Tongue (tissue), 2 donors: ENCODE data around the gene ABLIM1. TPM values are rescaled to one million over a fixed set of nuclear protein-coding genes. Genes with fewer than 3 reads are reported as not detected.
"Not testable (repeated sequence)": the region's sequence is repeated elsewhere in the genome, so short reads cannot be mapped to it uniquely, and the experiment has no call there.

ENCODE experiments used
- DNase-seq: peaks from one replicate; pipeline ENCODE4 v3.0.0-alpha.2; 2015
- total RNA-seq: library from RNA; depleted of rRNA; stranded (reverse); fragments of >200 nt; gene quantifications from one replicate; pipeline ENCODE4 v1.2.3, GENCODE V29; 2014

The ABLIM1 gene
- 70.6 TPM for total RNA-seq

DNA sequence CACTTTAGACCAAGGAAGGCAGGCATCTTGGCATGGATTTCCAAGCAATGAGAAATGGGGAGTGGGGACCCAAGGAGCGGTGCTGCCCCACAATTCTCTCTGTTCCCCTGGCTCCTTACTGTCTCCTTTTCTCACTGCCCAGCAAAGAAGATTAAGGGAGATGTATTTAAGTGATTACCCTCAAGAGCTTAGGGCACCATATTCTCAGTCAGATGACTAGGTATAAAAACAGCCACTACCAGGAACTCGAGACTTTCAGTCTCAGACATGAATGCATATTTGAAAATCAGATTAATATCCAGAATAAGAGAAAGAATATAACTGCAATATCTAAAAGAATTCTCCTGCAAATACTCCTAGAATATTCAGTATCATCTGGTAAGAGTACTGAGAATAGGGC lies at the start of gene ABLIM1:
Gene ABLIM1 (minus strand): TSS at position 101 of the 400 bp plus-strand sequence. CDS start 75 bp downstream, at position 26.
- no peak for DNase-seq

DNA sequence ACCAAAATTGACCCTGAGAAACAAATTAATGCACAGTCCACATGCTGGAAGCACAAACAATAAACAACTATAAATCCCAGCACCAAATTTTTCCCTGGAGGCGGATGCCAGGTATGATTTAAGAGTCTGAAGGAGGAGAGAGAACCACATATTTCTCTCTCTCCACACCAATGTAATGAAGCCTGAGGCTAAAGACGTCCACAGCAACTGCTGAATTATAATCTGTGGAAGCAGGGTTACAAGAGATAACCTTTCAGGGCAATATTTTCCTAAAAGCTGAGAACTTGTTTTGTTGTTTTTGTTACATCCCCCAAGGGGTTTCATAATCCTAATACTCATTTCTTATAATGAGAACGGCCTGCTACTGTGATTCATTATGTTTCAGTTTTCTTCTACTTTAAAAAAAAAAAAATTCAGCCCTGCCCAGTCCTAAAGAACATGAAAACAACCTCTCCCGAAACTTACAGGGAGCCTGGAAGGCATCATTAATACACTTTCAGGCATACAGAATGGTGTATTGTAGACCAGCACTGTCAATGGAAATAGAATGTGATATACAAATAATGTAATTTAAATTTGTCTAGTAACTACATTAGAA lies 48.5 kb upstream of the ABLIM1 start:
- DNase-seq = no peak

DNA sequence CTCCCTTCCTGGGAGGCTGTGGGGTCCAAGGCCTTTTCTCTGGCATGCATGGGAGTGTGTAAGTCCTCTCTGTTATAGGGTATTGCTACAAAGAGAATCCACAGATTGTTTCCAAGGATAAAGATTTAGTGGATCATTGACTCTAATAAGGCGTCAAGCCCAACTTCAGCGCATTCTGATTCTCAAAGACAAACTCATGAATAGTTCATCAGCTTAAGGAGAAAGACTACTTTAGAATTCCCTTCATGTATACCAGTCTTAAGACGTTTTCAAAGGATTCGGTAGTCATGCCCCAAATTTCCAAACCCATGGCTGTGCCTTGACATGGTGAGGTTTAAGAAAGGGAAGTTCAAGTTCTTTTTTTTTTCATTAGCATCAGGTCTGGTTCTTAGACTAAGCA lies 46.6 kb upstream of the ABLIM1 start:
- no peak for DNase-seq

DNA sequence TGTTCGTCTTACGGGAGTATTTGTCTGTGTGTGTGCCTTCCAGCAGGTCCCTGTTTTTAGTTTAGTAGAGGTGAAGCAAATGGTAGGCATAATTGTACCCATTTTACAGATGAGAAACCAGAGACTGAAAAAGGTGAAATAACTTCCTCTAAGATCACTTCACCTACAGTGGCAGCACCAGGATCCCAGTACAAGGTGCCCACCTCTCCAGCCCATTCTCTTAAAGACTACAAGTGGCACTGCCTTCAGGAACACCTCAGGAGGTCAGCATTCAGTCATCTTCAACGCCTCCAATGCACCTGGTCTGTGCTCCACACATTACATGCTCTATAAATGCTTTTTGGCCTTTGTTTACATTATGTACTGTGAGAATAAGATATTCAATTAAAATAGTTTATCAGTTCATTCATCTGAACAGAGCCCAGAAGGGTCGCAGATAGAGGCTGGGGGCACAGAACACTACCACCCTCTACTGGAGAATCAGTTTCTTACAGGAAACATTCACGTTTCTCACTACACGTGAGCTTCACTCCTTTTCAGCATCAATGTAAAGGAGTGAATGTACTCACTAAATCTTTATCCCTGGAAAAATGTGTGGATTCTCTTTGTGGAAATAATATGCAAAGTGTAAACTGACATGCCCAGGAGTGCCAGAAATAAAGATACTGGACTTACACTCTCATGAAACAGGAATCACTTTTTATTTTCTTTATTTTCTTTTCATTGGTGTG lies 45.5 kb upstream of the ABLIM1 start:
- DNase-seq = peak; percentile 64

DNA sequence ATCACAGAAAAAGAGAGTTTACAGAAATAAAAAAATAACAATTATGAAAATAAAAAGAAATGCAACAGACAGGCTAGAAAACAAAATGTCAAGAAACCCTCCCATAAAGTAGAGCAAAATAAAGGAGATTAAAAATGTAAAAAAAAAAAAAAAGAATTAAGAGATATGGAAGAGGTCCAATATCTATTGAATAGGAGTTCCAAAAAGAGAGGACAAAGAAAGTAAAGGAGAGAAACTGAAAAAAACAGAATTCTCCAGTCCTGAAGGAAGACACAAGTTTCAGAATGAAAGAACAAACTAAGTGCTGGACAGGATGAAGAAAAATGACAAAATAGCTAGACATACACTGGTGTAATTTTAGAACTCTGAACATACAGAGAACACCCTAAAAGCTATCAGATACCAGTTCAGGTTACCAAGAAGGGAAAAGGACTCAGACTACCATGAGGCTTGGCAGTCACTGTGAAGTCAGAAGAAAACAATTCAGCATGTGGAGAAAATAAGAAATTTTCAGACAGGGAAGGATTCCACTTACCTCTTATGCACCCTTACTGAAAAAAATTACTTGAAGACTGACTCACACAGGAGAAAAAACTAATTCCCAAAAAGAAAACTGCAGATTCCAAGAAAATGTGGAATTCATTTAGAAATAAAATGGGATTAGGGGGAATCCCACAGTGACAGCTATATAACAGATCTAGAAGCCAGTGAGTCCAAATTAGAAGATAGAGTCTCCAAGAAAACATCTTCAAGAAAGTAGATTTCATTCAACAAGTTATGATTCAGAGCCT lies 40.4 kb upstream of the ABLIM1 start:
- DNase-seq = no peak

DNA sequence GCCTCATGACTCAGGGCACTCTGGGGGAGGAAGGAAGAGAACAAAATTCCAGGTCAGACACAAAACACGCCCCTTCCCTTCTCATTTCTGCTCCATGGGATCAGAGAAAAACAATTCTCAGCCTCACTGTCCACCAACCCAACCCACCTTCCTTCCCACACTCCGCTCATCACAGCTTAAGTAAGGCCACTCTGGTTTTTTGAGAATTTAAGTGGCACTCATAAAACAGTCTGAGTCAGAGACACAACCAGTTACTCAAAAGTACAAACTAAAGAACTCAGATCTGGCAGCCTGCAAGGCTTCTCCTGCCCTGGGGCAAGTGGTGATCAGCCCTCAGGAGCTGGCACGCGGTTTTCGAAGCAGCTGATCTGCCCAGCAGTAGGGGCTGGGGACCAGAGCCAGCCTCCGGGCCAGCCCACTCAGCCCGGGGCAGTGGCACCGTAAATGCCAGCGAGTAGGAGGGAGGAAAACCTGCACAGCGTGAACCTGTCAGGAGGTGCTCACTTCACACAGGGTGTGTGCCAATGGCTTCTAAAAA lies 39.1 kb upstream of the ABLIM1 start:
- no peak for DNase-seq

DNA sequence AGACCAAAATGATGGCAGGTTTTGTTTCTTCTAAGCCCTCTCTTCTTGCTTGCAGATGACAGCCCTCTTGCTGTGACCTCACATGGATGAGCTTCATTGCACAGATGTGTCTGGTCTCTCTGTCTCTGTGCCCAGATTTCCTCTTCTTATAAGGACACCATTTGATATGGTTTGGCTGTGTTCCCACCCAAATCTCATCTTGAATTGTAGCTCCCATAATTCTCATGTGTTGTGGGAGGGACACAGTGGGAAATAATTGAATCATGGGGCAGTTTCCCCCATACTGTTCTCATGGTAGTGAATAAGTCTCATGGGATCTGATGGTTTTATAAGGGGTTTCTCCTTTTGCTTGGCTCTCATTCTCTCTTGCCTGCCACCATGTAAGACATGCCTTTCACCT lies 38.2 kb upstream of the ABLIM1 start:
- not testable (repeated sequence) for DNase-seq

DNA sequence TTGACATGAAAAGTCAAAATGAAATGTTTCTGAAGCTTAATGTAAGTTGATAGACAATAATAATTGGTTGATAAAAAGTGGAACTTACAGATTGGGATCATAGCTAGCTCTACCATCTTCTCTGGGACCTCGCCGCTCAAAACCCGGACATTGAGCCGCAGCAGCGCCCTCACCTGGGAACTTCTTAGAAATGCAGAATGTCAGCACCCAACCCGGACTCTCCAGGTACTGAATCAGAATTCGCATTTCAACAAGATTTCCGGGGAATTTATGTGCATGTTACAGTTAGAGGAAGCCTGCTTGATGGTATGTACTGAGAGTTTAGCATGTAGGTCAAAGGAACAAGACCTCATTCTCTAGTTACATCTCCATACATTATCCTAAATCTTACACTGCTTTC lies 36.7 kb upstream of the ABLIM1 start:
- DNase-seq = no peak

DNA sequence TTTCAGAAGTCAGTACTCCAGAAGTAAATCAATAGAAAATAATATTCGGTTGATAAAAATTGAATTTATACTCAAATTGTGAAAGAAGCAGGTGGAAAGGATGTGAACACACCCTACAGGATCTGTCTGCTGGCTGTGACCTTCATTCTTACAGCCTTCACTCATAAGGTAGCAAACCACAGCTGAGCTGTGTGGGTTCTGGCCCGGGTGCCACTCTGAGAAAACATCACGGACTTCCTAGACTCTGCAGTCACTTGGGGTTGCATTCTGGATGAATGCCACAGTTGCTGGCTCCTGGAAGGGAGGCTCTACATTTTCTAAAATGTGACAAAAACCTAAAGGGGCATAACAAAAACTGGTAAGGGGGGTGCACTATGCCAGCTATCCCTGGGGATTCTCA lies 36.0 kb upstream of the ABLIM1 start:
- no peak for DNase-seq

DNA sequence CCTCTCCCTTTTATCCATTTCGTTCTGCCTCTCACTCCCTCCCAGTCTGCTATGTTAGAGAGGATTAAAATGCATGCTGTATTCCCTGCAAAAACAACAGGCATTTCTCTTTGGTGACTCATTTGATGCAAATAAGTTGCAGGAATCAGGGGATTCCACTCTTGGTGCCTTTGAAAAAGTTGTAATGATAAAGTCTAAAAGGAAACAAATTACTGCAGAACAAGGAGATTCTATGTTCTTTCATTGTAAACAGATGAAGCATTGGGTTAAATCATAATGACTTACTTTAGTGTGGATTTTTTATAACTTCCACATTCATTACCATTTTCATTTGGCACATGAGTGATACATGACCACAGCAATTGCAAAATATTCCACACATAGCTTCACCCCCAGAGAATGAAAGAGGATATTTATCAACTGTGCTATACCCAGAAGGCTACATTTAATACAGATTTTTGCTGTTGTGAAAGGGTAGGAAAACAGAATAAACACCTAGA lies 33.4 kb upstream of the ABLIM1 start:
- no peak for DNase-seq

DNA sequence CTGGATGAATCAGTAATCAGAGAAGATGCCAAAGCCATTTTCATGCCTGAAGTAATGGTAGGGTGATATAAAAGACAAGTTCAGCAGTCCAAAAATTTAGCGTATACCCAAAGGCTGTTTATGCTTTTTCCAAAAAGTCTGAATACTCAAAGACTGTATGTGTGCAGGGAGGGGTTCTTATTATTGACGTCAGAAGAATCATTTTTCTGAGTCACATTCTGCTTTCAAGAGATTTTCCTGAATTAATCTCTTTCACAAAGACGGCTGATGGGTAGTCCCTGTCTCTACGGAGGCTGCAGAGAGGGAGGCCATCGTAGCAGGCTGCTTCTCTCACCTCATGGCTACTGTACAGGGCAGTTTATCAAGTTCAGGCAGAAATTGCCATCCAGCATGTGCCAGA lies 30.7 kb upstream of the ABLIM1 start:
- no peak for DNase-seq

DNA sequence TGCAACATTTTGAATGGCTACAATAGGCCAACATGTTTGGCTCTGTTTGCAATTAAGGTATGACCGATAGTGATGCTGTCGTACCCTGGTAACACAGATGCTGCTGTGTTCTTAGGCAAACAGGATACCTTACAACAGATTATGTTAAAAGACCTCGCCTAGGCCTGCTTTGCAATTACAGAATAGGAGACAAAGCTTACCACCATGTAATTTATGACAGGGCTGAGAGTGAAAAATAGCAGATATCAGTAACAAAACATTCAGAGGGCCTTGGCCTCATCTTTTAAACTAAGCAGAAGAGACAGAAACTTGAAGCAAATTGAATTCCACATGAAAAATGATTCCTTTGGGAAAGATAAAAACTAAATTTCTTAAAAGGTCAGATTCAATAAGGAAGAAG lies 29.4 kb upstream of the ABLIM1 start:
- DNase-seq = no peak

DNA sequence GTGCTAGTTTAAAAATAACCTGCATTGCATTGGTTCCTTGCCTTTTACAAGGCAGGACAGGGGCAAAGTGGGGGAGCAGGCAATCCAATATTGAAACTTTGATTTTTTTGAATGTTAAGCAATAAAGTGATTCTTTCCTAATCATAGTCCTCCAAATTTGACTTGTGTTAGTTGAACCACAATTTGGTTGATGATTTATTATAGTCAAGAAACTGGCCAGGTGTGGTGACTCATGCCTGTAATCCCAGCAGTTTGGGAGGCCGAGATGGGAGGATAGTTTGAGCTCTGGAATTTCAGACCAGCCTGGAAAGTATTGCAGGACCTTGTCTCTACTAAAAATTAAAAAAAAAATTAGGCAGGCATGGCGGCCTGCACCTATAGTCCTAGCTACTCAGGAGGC lies 27.9 kb upstream of the ABLIM1 start:
- DNase-seq = no peak

DNA sequence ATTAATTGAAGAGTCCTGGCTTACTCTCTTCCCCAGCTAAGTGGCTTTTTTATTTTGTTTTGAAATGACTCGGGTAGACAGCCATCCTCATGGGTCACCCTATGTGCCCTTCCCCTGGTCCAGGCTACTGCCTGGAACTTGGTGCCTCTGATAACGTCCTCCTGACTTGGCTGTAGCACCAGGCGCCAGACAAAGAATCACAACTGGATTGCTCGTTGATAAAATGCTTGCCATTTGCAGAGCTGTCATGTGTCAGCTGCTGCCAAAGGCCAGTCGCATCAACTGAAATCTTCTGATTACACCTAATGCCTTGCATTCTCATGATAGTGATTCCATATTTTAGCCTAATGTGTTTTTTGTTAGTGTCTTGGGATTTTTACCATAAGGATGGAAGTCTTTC lies 27.4 kb upstream of the ABLIM1 start:
- DNase-seq = no peak

DNA sequence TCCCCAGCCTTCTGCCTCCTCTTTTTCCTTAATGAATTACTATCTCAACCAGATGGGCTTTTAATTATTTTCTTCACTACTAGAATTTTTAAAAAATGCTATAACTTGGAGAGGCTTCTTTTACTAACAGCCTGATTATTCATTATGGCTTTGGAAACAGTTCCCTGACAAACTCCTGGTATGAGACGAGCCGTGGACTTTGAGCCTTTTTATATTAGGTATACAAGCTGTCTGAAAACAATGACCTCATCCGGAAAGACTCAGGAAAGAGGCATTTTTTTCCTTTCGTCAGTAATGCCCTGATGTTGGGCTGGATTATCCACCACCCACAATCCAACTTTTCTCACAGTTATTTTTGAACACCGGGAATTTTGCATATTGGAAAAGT lies 26.7 kb upstream of the ABLIM1 start:
- DNase-seq = peak; percentile 74

DNA sequence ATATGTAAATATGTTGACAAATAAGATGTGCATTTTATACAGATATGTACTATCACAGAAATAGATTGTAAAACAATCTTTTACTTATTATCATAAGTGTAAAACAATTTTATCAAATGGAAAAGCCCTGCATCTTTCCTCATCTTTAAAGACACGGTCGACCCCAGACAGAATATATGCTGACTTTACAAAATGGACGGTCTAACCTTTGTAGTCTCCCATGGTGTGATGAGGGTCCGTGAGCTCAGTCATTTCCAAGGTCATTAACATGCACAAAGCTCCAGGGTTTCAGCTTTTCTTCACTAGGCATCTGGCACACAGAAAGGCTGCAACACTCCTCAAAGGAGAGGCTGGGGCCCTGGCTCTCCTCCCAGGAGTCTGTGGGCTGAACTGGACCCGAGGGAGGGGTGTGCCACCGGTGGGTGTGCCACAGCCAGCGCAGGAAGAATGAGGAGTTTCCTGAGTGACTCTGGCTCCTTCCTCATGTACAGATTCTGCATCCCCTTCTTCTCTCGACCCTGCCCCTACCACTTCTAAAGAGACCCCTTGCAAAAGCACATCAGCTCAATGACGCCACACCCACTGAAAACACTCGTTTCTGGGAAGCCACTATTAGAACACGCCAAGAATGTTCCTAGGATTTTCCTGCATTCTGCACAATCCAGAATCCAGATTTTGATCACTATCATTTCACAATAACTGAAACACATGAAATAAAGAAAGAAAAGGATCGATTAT lies 26.2 kb upstream of the ABLIM1 start:
- DNase-seq = no peak

DNA sequence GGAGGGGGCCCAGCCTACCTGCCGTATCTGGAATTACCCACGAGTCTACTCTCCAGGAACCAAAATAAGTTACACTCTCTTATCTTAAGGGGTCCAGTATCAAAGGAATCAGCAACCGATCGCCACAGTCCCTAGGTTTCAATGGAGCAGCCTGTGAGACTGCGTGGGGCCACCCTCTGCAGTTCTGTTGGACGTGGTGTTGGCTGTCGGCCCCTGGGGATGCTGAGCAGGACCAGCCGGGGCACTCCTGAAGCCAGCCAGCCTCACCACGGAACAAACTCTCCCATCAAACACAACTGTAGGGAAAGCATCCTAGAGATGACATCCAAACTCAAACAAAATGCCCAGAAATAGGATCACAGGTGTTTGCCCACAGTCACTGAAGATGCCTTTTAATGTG lies 25.5 kb upstream of the ABLIM1 start:
- no peak for DNase-seq

DNA sequence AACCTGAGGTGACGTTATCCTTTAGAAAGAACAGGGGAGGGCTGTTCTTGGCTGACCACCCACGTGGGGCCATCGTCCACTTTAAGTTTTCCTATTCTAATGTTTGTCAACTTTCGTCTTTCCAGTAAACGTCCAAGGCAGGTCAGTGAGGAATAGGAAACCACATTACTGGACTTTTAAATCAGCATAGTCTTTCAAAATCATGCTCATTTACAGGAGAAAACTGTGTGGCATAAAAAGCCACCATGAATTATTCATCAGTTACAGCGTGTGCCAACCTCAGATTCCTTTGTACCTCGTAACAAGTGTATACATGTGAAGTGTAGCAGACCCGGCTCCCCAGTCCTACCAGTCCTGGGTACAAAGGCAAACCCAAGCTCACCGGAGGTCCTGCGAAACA lies 25.1 kb upstream of the ABLIM1 start:
- DNase-seq = no peak

DNA sequence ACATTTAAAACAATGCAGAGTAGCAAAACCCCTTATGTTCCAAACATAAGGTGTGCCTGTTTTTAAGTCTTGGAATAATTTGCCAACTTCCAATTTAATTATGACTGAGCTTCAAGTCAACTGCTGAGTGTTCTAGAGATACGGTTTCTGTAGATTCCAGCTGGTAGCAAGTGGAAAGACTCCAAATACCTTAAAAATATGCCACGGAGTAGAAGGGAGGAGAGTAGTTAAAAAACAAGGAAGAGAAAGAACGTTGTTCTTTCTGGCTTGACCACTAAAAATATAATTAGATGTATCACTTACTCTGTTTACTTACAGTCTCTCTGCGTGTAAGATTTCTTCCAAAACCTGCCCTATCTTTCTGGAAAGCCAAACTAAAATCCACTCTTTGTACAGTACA lies 24.5 kb upstream of the ABLIM1 start:
- no peak for DNase-seq

DNA sequence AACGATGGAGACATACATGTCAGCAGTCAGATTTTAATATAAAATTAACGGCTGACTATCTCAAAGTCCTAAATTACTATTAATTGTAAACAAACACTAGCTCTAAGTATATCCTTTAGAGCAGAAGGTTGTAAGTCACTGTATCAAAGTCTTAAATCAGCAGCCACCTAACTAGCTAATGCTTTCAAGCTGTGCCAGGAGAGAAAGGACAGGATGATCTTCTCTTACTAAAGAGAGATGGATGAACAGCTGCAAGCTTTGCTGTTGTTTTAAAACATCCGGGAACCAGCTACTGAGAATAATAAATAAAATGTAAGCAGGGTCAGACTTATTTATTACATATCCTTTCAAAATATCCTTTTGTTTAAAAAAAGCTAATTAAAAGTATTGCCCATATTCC lies 24.0 kb upstream of the ABLIM1 start:
- DNase-seq = no peak

DNA sequence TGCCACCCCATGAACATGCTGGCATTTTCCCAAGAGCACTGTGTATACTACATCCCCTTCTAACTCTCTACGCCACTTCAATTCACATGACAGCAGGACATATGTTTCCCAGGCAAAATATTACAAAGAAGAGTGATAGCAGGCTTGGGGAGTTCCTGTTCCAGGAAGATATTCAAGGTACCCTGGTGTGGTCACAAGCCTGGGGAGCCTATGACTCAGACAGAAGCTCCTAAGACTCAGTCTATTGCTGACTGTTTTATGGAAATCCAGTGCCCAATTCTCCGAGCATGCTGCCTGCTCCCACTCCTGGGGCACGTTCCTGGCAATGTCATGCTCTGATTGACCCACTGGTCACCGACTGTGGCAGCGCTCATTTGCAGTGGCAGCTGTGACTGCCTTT lies 23.5 kb upstream of the ABLIM1 start:
- DNase-seq = no peak

DNA sequence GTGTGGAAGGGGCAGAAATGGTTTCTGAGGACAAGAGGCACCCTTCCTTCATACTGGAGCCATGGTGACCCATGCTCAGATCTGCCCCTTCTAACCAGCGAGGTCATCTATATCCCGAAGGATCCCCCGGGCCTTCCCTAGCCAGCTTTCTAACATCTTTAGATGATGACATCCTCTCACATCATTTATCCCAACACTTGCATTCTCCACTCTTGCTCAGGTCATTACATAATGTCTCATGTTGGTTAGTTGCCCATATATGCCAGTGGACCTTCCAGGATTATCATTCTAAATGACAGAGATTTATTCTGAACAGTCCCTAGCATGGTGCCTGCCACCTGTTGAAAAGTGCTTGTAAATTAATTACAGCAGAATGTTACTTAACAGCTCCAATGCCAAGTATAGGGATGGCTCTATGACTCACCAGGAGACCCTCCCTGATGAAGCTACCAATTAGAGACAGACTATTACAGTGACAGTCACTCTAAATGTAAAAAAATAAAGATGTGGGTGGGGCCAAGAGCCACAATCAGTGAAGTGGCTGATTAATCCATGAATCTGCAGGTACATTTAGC lies 22.6 kb upstream of the ABLIM1 start:
- DNase-seq = no peak
